ENCODE measurements around the gene OTOP2.

Gene OTOP2

DNA sequence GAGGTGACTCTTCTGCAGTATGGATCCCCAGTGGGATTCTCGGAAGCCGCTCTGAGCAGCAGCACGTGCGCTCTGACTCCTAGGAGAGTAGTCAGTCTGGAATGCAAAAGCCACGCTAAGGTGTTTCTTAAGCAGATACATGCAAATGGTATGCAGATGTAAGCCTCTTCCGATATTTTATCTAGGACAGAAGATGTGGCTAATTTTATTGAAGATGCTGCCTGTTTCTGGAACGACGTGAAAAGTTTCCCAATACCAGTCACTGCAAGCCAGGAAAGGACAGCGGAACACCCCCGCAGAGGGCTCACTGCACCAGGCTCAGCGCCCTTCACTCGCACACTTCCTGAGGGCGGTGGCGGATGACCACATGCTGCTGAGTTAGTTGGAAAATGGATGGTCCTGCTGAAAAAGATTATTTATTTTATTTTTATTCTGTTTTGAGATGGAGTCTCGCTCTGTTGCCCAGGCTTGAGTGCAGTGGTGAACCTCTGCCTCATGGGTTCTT lies 40.8 kb upstream of the OTOP2 start:
- H3K36me3 Mint-ChIP-seq (ENCODE audit: low read depth), result no peaks in the 10 kb centered on the region
- H3K27ac Mint-ChIP-seq, result no peak overlapping the region
- H3K9me3 Mint-ChIP-seq, result peaks cover 2% of the 10 kb centered on the region
- no peaks in the 10 kb centered on the region for H3K4me1 Mint-ChIP-seq
- TF ChIP-seq, protein P1, sequence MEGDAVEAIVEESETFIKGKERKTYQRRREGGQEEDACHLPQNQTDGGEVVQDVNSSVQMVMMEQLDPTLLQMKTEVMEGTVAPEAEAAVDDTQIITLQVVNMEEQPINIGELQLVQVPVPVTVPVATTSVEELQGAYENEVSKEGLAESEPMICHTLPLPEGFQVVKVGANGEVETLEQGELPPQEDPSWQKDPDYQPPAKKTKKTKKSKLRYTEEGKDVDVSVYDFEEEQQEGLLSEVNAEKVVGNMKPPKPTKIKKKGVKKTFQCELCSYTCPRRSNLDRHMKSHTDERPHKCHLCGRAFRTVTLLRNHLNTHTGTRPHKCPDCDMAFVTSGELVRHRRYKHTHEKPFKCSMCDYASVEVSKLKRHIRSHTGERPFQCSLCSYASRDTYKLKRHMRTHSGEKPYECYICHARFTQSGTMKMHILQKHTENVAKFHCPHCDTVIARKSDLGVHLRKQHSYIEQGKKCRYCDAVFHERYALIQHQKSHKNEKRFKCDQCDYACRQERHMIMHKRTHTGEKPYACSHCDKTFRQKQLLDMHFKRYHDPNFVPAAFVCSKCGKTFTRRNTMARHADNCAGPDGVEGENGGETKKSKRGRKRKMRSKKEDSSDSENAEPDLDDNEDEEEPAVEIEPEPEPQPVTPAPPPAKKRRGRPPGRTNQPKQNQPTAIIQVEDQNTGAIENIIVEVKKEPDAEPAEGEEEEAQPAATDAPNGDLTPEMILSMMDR (IDR thresholded peaks at IDR 0.05; ENCODE audit: unreplicated experiment in 3 of 3), result no peak
- peaks cover 26% of the 10 kb centered on the region for H3K27me3 Mint-ChIP-seq (ENCODE audit: low read depth)
- no peak overlapping the region for H3K4me3 Mint-ChIP-seq

DNA sequence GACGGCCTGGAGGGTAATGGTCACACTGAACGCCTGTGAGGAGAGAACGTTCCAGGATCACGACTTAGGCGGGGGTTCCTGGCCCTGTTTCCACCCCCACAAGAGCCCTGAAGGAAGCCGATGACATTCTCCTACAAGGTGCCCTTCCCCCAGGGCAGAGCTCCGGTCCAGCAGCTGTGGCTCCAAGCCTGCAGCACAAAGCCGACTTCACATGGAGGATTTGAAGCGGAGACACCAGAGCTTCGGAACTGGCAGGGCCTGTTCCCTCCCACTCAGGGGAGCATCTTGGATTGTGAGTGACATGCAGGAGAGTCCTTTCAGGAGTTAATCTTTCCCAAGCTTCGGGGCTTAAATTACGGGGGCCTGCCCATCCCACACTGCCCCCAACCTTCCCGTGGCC lies 35.6 kb upstream of the OTOP2 start:
- H3K9me3 Mint-ChIP-seq, result peaks cover 2% of the 10 kb centered on the region
- no peak overlapping the region for H3K4me3 Mint-ChIP-seq
- H3K27ac Mint-ChIP-seq, result no peak overlapping the region
- peaks cover 63% of the 10 kb centered on the region for H3K27me3 Mint-ChIP-seq (ENCODE audit: low read depth)
- no peaks in the 10 kb centered on the region for H3K36me3 Mint-ChIP-seq (ENCODE audit: low read depth)
- TF ChIP-seq, protein P1 (IDR thresholded peaks at IDR 0.05; ENCODE audit: unreplicated experiment in 3 of 3), result no peak
- no peaks in the 10 kb centered on the region for H3K4me1 Mint-ChIP-seq

DNA sequence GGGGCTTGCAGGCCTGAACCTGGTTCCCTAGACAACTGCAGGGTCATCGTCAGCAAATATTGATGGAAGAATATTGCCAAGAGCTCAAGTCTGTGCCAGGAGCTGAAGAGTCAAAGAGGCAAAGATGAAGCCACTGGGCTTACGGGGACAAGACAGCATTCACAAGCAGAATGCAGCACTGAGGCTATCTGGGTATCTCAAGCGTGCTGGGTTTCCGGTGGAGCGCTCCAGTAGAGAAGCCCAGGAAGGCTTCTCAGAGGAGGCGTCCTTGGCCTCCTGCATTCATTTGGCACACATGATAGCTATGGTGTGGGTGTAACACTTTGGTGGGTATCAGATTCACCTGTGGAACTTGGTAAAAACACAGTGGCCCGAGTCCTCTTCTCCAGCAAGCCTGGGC lies 33.5 kb upstream of the OTOP2 start:
- H3K27ac Mint-ChIP-seq, result no peak overlapping the region
- peaks cover 2% of the 10 kb centered on the region for H3K9me3 Mint-ChIP-seq
- no peak overlapping the region for H3K4me3 Mint-ChIP-seq
- TF ChIP-seq, protein P1 (IDR thresholded peaks at IDR 0.05; ENCODE audit: unreplicated experiment in 3 of 3), result no peak
- no peaks in the 10 kb centered on the region for H3K36me3 Mint-ChIP-seq (ENCODE audit: low read depth)
- H3K4me1 Mint-ChIP-seq, result no peaks in the 10 kb centered on the region
- peaks cover 77% of the 10 kb centered on the region for H3K27me3 Mint-ChIP-seq (ENCODE audit: low read depth)

DNA sequence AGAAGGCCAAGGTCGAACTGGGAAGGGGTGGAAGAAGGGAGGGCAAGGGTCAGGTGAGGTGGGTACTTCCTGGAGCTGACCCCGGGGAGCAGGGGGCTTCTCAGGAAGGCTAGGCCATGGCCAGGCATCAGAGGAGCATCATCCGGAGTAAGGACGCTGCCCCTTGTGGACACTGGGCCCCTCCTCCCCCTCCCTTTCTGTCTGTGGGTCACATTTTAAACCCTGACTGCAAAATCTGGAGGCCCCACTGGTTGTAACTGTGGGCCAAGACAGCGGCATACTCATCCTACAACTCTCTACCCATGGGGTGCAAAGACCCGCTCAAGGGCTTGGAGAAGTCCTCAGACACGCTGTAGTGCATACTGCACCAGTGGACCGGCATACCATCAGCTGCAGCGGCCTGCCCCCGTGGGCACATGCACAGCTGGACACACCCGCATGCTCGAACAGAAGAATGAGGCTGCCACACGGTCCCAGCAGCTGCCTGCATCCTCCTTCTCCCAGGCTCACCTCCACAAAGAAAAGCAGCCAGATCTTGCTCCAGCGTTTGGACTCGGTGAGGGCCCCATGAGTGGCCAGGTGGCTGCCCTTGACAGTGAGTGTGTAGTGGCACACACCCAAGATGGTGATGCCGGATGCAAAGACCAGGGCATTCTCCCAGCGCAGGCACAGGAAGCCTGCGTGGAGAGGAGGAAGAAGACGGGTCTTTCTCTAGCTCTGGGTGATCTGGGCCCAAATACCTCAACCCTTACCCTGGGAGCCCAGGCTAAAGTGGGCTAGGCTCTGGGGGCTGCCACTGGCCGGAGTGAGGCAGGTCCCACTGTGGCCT lies 31.8 kb upstream of the OTOP2 start:
- Mint-ChIP-seq H3K27me3 (ENCODE audit: low read depth) (peaks cover 83% of the 10 kb centered on the region), H3K36me3 (ENCODE audit: low read depth) (no peaks in the 10 kb centered on the region), H3K9me3 (no peaks in the 10 kb centered on the region), H3K4me1 (no peaks in the 10 kb centered on the region), H3K4me3 (no peak overlapping the region), H3K27ac (no peak overlapping the region)
- TF ChIP-seq, protein P1 (IDR thresholded peaks at IDR 0.05; ENCODE audit: unreplicated experiment in 3 of 3), result no peak

DNA sequence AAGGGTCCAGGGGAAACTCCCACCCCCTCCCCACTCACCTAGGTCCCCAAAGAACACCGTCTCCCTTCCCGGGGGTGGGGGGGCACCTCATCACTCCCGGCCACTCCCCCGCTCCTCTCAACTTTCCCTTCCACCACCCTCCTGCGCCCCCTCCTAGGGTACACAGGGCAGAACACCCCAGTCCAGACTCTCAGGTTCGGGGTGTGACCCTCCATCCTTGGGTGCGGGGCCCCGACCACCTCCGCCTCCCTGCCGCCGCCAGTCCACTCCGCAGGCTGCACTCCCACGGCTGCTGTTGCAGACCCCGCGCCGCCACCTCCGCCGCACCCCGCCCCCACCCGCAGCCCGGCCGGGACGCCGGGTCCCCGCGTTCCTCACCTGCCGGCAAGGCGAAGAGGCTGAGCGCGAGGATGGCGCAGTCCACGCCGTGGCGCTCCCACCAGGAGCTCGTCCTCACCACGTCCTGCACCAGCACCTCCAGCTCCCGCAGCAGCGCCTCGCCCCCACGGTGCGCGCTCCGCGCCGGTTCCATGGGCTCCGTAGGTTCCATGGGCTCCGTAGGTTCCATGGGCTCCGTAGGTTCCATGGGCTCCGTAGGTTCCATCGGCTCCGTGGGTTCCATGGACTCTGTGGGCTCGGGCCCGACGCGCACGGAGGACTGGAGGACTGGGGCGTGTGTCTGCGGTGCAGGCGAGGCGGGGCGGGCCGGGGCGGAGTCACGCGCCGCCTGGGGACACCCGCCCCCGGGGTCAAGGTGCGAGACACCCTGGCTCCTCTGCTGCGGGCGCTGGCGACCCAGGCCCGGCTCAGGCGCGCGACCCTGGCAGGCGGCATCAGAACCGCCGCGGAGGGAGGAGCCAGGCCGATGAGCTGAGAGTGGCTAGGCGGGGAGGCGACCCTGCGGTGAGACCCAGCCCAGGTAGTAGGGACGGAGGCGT lies 30.8 kb upstream of the OTOP2 start, which contains the start of gene FADS6:
Gene FADS6 (minus strand): TSS at position 660 of the 938 bp plus-strand sequence. CDS start 38 bp downstream, at position 622.
- H3K9me3 Mint-ChIP-seq, result no peaks in the 10 kb centered on the region
- peaks cover 90% of the 10 kb centered on the region for H3K27me3 Mint-ChIP-seq (ENCODE audit: low read depth)
- no peak within 1 kb of the TSS for H3K27ac Mint-ChIP-seq
- no peaks in the 10 kb centered on the region for H3K36me3 Mint-ChIP-seq (ENCODE audit: low read depth)
- no peaks in the 10 kb centered on the region for H3K4me1 Mint-ChIP-seq
- TF ChIP-seq, protein P1 (IDR thresholded peaks at IDR 0.05; ENCODE audit: unreplicated experiment in 3 of 3), result no peak
- H3K4me3 Mint-ChIP-seq, result peak within 1 kb of the TSS; percentile 70 to 82 (median 70)
